C4-2B (cell line): ENCODE data around the gene SPINK4.

ENCODE experiments used
- CTCF ChIP-seq: fragments of 450-650 bp; conservative IDR thresholded peaks from 2 replicates; pipeline ENCODE4 v1.5.1; 2017; ENCODE audit warnings: mild to moderate bottlenecking
- ZFX ChIP-seq: fragments of 450-650 bp; IDR thresholded peaks from 2 replicates; pipeline ENCODE4 v1.6.1; 2017

GRCh38 chr9:33257276-33257675 is 17.3 kb downstream of the SPINK4 start:
- TF ChIP-seq CTCF (no peak), ZFX (no peak)
